HUES64 (cell line): ENCODE measurements around the gene TRIP10.

Experiments
- H3K27ac ChIP-seq: 2 replicates; pipeline ENCODE4 v1.7.0; 2013; ENCODE audit warnings: low read depth, low read length, inconsistent platforms
- H3K27me3 ChIP-seq: 2 replicates; pipeline ENCODE4 v1.6.1; 2013; ENCODE audit warnings: mild to moderate bottlenecking, low read length; ENCODE audit not compliant: insufficient read depth
- H3K36me3 ChIP-seq: 2 replicates; pipeline ENCODE4 v1.6.1; 2013; ENCODE audit warnings: mild to moderate bottlenecking, low read length; ENCODE audit not compliant: insufficient read depth
- H3K4me1 ChIP-seq: 2 replicates; pipeline ENCODE4 v1.6.1; 2013; ENCODE audit warnings: mild to moderate bottlenecking, low read length, moderate library complexity; ENCODE audit not compliant: insufficient read depth
- H3K4me3 ChIP-seq: 2 replicates; pipeline ENCODE4 v1.5.1; 2013; ENCODE audit warnings: mild to moderate bottlenecking, low read length, moderate library complexity
- H3K9ac ChIP-seq: 2 replicates; pipeline ENCODE4 v1.6.1; 2013; ENCODE audit warnings: mild to moderate bottlenecking, low read depth, low read length
- H3K9me3 ChIP-seq: 2 replicates; pipeline ENCODE4 v1.6.1; 2013; ENCODE audit warnings: low read depth, low read length; ENCODE audit not compliant: insufficient read depth
- WGBS: fragments of 150-250, 120-280 bp; methylation state at CpG from one replicate; pipeline ENCODE4 v1.1.7; 2013; ENCODE audit warnings: missing lambda C conversion rate; 5-methylcytosine and 5-hydroxymethylcytosine counted together

TRIP10 gene

DNA sequence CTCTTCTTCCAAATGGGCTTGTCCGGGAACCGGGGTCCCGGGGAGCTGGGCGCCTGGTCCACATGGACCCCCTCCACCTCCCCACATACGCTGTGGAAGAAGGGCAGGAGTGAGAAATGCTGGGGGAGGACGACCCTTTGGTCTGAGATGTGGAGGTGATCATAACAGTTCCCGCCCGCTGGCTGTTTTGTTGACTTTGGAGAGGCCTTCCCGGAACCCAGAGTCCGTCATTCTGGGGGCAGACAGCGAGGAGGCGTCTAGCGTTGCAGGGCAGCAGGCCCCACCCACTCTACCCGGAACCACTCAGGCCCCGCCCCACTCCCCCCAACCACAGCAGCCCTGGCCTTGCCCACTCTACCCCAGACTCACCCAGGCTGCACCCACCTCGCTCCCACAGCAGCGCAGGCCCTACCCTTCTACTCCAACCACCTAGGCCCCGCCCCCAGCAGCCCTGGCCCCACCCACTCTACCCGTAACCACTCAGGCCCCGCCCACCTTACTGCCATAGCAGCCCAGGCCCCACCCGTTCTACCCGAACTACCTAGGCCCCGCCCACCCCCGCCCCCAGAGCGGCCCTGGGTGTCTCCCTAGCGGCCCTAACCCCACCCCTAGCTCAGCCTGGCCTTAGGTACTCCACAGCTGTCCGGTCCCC is 9.2 kb upstream of the TRIP10 start:
- H3K9me3 ChIP-seq = no peaks in the 10 kb centered on the region
- no peaks in the 10 kb centered on the region for H3K27me3 ChIP-seq
- peak overlapping the region; percentile 33 for H3K4me3 ChIP-seq
- H3K9ac ChIP-seq = no peak overlapping the region
- no peaks in the 10 kb centered on the region for H3K36me3 ChIP-seq
- H3K27ac ChIP-seq = no peak overlapping the region
- H3K4me1 ChIP-seq = 0 out of 2 replicates have a peak, but pooled peaks cover 3% of the 10 kb centered on the region
- 89% methylated on average over 23 of the region's 27 CpGs for WGBS

DNA sequence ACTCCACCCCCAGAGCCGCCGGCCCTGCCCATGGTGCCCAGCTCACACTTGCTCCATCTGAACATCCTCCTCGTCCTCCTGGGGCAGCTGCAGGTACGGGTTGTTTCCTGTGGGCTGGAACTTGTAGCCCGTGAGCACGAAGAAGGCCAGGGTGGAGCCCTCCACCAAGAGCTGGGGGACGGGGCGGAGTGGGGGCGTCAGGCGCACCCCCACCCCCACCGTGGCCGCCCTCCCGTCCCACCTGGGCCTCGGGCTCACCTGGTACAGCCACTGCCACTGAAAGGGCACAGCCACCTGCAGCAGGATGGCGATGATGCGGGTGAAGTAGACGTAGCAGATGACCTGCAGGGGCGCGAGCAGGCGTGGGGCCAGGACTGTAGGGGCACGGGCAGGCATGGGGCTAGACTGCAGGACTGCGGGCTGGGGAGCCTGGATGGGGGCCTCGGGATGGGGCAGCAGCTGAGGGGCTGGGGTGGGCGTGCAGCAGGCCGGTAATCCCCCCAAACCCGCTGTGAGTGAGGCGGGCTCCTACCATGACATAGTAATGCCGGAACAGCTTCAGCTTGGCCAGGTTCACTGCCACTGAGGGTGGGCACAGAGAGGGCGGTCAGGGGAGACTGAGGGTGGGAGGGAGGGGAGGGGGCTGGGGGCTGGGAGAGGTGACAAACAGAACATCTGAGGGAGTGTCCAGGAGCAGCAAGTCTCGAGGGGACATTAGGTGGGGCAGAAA is 8.4 kb upstream of the TRIP10 start:
- H3K27ac ChIP-seq = no peak overlapping the region
- 0 out of 2 replicates have a peak, but pooled peaks cover 11% of the 10 kb centered on the region for H3K4me1 ChIP-seq
- no peak overlapping the region for H3K9ac ChIP-seq
- WGBS = 95% methylated on average over 30 of the region's 30 CpGs
- H3K4me3 ChIP-seq = no peak overlapping the region
- H3K36me3 ChIP-seq = no peaks in the 10 kb centered on the region
- no peaks in the 10 kb centered on the region for H3K9me3 ChIP-seq
- H3K27me3 ChIP-seq = no peaks in the 10 kb centered on the region

DNA sequence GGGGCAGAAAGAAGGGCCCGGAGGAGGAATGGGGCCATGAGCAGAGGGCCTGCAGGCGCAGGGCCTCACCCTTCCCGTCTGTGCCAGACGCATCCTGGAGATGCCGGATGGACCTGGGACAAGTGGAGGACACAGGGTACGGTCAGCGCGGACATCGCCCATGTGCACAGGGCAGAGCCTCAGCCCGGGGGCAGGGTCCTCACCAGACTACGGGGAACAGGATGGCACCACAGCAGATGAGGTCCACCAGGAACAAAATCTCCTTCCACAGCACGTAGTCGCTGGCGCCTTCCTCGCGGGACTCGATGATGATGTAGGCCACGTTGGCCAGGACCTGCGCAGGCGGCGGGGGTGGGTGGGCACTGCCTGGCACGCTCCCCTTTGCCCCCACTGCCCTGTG is 7.7 kb upstream of the TRIP10 start:
- no peak overlapping the region for H3K9ac ChIP-seq
- H3K27me3 ChIP-seq = no peaks in the 10 kb centered on the region
- WGBS = 93% methylated on average over 22 of the region's 22 CpGs
- H3K4me1 ChIP-seq = 0 out of 2 replicates have a peak, but pooled peaks cover 12% of the 10 kb centered on the region
- H3K9me3 ChIP-seq = no peaks in the 10 kb centered on the region
- no peak overlapping the region for H3K4me3 ChIP-seq
- H3K36me3 ChIP-seq = no peaks in the 10 kb centered on the region
- no peak overlapping the region for H3K27ac ChIP-seq

DNA sequence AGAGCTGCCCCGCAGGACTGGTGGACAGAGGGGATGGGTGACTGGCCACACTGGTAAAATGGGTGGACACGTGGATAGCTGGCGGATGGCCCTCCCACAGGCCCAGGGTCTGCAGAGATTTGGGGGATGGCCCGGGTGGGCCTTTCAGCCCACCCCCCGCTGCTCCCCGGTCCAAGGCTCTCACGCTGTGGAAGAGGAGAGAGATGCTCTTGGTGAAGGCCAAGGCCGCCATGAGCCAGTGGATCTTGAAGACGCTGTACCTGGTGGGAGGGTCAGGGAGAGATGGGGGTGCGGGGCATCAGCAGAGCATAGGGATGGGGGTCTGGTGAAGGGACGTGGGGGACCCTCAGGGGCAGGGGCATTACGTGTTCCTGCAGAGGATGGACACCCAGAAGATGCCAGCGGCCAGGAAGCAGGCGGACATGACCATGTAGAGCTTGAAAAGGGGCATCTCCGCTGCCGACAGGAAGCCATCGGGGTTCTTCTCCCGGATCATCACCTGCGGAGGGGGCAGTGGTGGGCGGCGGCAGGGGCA is 6.6 kb upstream of the TRIP10 start:
- no peaks in the 10 kb centered on the region for H3K9me3 ChIP-seq
- no peak overlapping the region for H3K9ac ChIP-seq
- H3K27me3 ChIP-seq = no peaks in the 10 kb centered on the region
- no peaks in the 10 kb centered on the region for H3K36me3 ChIP-seq
- 95% methylated on average over 21 of the region's 21 CpGs for whole genome bisulfite sequencing
- H3K4me1 ChIP-seq = peaks cover 12% of the 10 kb centered on the region
- no peak overlapping the region for H3K4me3 ChIP-seq
- H3K27ac ChIP-seq = no peak overlapping the region

- Histone ChIP-seq H3K27ac (no peak overlapping the region), H3K9me3 (no peaks in the 10 kb centered on the region), H3K4me1 (peaks cover 19% of the 10 kb centered on the region), H3K27me3 (no peaks in the 10 kb centered on the region), H3K36me3 (no peaks in the 10 kb centered on the region), H3K9ac (no peak overlapping the region), H3K4me3 (no peak overlapping the region)
- 91% methylated on average over 29 of the region's 29 CpGs for WGBS
Observed at GRCh38 chr19:6733338-6734095, 6.0 kb upstream of the TRIP10 start.

GRCh38 chr19:6734096-6734696 is 5.3 kb upstream of the TRIP10 start:
- Histone ChIP-seq H3K4me1 (peaks cover 26% of the 10 kb centered on the region), H3K36me3 (no peaks in the 10 kb centered on the region), H3K9ac (no peak overlapping the region), H3K27ac (no peak overlapping the region), H3K9me3 (no peaks in the 10 kb centered on the region), H3K27me3 (no peaks in the 10 kb centered on the region), H3K4me3 (no peak overlapping the region)
- WGBS = 89% methylated on average over 20 of the region's 20 CpGs

DNA sequence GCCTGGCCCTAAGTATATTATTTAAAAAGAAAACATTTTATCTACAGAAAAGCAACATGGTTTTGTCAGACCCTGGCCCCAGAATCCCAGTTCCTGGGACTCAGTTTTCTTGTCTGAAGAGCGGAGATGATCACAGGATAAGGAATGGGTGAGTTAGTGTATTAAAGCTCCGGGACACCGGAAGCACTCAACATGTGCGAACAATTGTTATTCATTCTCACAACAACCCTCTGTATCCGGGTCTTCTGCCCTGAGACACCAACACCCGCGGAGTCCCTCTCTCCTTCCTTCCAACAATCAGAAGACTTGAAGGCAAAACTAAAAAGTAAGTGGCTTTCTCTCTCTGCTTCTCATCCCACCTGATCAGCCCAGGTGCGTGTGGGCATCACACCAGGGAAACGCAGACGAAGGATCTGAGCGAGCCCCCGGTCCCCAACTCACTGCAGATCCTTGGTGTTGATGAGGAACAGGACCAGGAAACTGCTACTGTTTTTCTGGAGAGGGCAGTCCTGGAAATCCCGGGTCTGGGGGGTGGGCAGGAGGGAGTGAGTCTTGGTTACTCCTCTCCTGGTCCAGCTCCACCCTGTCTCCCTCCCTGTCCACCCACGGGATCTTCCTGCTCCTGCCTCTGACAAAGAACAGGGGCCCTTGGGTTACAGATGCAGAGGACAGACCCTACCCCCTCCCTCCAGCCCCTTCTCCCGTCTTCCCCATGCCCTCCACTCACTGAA is 4.1 kb upstream of the TRIP10 start:
- H3K4me3 ChIP-seq = peak overlapping the region; percentile 74
- H3K4me1 ChIP-seq = peaks cover 26% of the 10 kb centered on the region
- peak overlapping the region; percentile 62; the same call in 1 of the 2 replicates for H3K27ac ChIP-seq
- H3K9me3 ChIP-seq = no peaks in the 10 kb centered on the region
- H3K36me3 ChIP-seq = no peaks in the 10 kb centered on the region
- no peaks in the 10 kb centered on the region for H3K27me3 ChIP-seq
- peak overlapping the region; percentile 47 for H3K9ac ChIP-seq
- WGBS = 32% methylated on average over 15 of the region's 15 CpGs

DNA sequence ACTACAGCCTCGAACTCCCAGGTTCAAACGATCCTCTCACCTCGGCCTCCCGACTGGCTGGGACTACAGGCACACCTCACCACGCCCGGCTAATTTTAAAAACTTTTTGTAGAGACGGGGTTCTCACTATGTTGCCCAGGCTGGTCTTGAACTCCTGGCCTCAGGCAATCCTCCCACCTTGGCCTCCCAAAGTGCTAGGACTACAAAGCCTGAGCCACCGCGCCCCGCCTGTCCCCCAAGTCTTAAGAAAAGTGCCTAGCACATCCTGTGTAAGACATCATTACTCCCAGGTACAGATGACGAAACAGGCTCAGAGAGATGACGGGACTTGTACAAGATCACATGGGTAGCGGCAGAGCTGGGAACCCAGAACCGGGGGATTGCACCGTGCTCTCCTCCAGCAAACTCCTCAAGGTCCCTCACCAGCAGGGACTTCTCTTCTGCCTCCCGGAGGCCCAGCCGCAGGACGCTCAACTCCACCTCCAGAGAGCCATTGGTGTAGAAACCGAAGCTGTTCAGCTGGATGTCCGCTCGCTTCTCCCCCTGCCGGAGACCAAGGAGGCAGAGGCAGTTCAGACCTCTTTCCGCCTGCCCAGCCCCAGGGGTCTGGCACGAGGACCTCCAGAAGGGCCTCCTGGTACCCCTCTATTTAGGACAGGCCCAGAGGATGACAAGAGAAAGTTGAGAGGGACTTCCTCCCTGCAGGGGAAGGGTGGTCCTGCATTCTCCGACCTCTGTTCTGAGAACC is 3.1 kb upstream of the TRIP10 start:
- peak overlapping the region; percentile 93 for H3K9ac ChIP-seq
- H3K9me3 ChIP-seq = no peaks in the 10 kb centered on the region
- no peaks in the 10 kb centered on the region for H3K27me3 ChIP-seq
- H3K36me3 ChIP-seq = no peaks in the 10 kb centered on the region
- H3K4me1 ChIP-seq = peaks cover 26% of the 10 kb centered on the region
- 40% methylated on average over 25 of the region's 25 CpGs for WGBS
- H3K4me3 ChIP-seq = peak overlapping the region; percentile 74
- peak overlapping the region; percentile 99 for H3K27ac ChIP-seq

GRCh38 chr19:6736917-6737283 is 2.6 kb upstream of the TRIP10 start:
- no peaks in the 10 kb centered on the region for H3K27me3 ChIP-seq
- peaks cover 26% of the 10 kb centered on the region for H3K4me1 ChIP-seq
- H3K36me3 ChIP-seq = no peaks in the 10 kb centered on the region
- H3K9me3 ChIP-seq = no peaks in the 10 kb centered on the region
- peak overlapping the region; percentile 99 for H3K27ac ChIP-seq
- H3K9ac ChIP-seq = peak overlapping the region; percentile 93
- under 1% methylated on average over 16 of the region's 16 CpGs for WGBS
- peak overlapping the region; percentile 74 for H3K4me3 ChIP-seq
